H1 (cell line): ENCODE results near the gene ITPKB. TPM values are rescaled to one million over a fixed set of nuclear protein-coding genes. Genes with fewer than 3 reads are reported as not detected.

Source experiments
- CBX5 ChIP-seq: fragments of 300-800, 300-1000 bp; sonication (generic); IDR thresholded peaks from 2 replicates; pipeline ENCODE4 v1.7.1; 2016; ENCODE audit warnings: antibody characterized with exemption, low read length, low read depth
- CHD1 ChIP-seq: IDR thresholded peaks from 2 replicates; pipeline ENCODE4 v1.6.1; 2012; ENCODE audit warnings: low read depth, low read length, improper control_type of control experiment
- EP300 ChIP-seq, 2 experiments: IDR thresholded peaks; 1 replicate in 1 of 2; 2 replicates in 1 of 2; pipeline ENCODE4 v1.6.1; 2011 to 2012; ENCODE audit warnings: low read depth in 2 of 2, low read length in 2 of 2, mild to moderate bottlenecking in 2 of 2, borderline replicate concordance in 1 of 2, inconsistent platforms in 1 of 2, moderate library complexity in 1 of 2
- POLR2A ChIP-seq, 2 experiments: IDR thresholded peaks; 1 replicate in 1 of 2; 2 replicates in 1 of 2; pipeline ENCODE4 v1.6.1; 2011; ENCODE audit warnings: low read depth in 2 of 2, low read length in 2 of 2, mild to moderate bottlenecking in 2 of 2; ENCODE audit errors: control extremely low read depth in 1 of 2
- SP2 ChIP-seq: IDR thresholded peaks from 2 replicates; pipeline ENCODE4 v1.6.1; 2012; ENCODE audit warnings: mild to moderate bottlenecking, low read length, inconsistent platforms
- polyA plus RNA-seq, 7 experiments: library from polyadenylated mRNA; depleted of rRNA in 3 of 7; stranded (reverse) in 5 of 7; unstranded in 2 of 7; fragments of >200 nt in 5 of 7; fragments of 200-250 nt in 2 of 7; gene quantifications; 1 replicate in 5 of 7; 2 replicates in 1 of 7; 4 replicates in 1 of 7; pipeline versions ENCODE4 v1.2.1 to v1.2.3, GENCODE V29; 2011 to 2013; ENCODE audit warnings: missing spikeins in 2 of 7, mixed read lengths in 2 of 7
- total RNA-seq: library from RNA; stranded (reverse); fragmentation: NEBNext Ultra II Directional; extraction: Animal tissue kit (Norgen Biotek cat#: 25700); gene quantifications from 2 replicates; pipeline ENCODE4 v1.2.1, GENCODE V29; 2021
- TF ChIP-seq, protein P1 (sequence below), 3 experiments: IDR thresholded peaks; 1 replicate in 2 of 3; 2 replicates in 1 of 3; pipeline versions ENCODE4 v1.5.1 to v1.6.1; 2011; ENCODE audit warnings: low read length in 3 of 3, mild to moderate bottlenecking in 3 of 3, inconsistent platforms in 2 of 3, low read depth in 1 of 3, moderate library complexity in 1 of 3; ENCODE audit not compliant: insufficient read depth in 1 of 3; ENCODE audit errors: control extremely low read depth in 1 of 3

ITPKB gene
- total and polyA plus RNA-seq, 2 of the 8 experiments (the other 6 are each of a cell fraction or from before 2014, with no cell fraction given), result 1.7 to 4.8 TPM

DNA sequence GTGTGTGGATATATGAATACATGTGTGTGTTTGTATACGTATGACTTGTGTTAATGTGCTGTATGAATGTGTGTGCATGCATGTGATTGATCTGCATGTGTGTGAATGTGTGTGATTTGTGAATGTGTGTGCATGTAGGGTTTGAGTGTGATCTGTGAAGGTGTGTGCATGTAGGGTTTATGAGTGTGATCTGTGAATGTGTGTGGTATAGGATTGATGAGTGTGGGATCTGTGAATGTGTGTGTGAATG, 102.3 kb downstream of the ITPKB start (continued):
- TF ChIP-seq, protein P1, sequence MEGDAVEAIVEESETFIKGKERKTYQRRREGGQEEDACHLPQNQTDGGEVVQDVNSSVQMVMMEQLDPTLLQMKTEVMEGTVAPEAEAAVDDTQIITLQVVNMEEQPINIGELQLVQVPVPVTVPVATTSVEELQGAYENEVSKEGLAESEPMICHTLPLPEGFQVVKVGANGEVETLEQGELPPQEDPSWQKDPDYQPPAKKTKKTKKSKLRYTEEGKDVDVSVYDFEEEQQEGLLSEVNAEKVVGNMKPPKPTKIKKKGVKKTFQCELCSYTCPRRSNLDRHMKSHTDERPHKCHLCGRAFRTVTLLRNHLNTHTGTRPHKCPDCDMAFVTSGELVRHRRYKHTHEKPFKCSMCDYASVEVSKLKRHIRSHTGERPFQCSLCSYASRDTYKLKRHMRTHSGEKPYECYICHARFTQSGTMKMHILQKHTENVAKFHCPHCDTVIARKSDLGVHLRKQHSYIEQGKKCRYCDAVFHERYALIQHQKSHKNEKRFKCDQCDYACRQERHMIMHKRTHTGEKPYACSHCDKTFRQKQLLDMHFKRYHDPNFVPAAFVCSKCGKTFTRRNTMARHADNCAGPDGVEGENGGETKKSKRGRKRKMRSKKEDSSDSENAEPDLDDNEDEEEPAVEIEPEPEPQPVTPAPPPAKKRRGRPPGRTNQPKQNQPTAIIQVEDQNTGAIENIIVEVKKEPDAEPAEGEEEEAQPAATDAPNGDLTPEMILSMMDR (IDR thresholded peaks at IDR 0.05; ENCODE audit: control extremely low read depth in 1 of 3, insufficient read depth in 1 of 3, low read depth in 1 of 3, low read length in 3 of 3), result no peak
- TF ChIP-seq EP300 (IDR thresholded peaks at IDR 0.05; ENCODE audit: borderline replicate concordance in 1 of 2, low read depth in 2 of 2, low read length in 2 of 2) (no peak), CBX5 (no peak), SP2 (no peak), CHD1 (no peak), POLR2A (IDR thresholded peaks at IDR 0.05; ENCODE audit: control extremely low read depth in 1 of 2, low read depth in 2 of 2, low read length in 2 of 2) (no peak)
